Loucy (cell line): ENCODE measurements around the gene TIMM10.

Experiments
- CTCF ChIP-seq: fragments of 200-600 bp; sonication (generic); conservative IDR thresholded peaks from 2 replicates; pipeline ENCODE4 v1.5.1; 2014; ENCODE audit warnings: mild to moderate bottlenecking, antibody characterized with exemption, low read length
- EZH2phosphoT487 ChIP-seq: fragments of 200-600 bp; IDR thresholded peaks from 2 replicates; pipeline ENCODE4 v1.6.1; 2018; ENCODE audit warnings: antibody characterized with exemption, mild to moderate bottlenecking, moderate library complexity, borderline replicate concordance

GRCh38 chr11:57543593-57543992 is 13.0 kb upstream of the TIMM10 start:
- TF ChIP-seq CTCF: no peak
- TF ChIP-seq EZH2phosphoT487: no peak
